ENCODE results near the gene GPR31.

GPR31 gene

GRCh38 chr6:167107787-167108186, 50.0 kb downstream of the GPR31 start:
- TF ChIP-seq EGR1 (IDR thresholded peaks at IDR 0.05) (no peak), TAF1 (IDR thresholded peaks at IDR 0.05; ENCODE audit: low read depth) (no peak), CREB1 (IDR thresholded peaks at IDR 0.05; ENCODE audit: low read depth) (no peak), TCF12 (IDR thresholded peaks at IDR 0.05; ENCODE audit: low read depth) (no peak), YY1 (IDR thresholded peaks at IDR 0.05; ENCODE audit: low read depth) (no peak), CEBPB (IDR thresholded peaks at IDR 0.05) (no peak), USF1 (IDR thresholded peaks at IDR 0.05) (no peak), ZBTB7A (IDR thresholded peaks at IDR 0.05; ENCODE audit: low read depth) (no peak), NFIC (IDR thresholded peaks at IDR 0.05) (no peak), EP300 (IDR thresholded peaks at IDR 0.05; ENCODE audit: borderline replicate concordance) (no peak), MAX (IDR thresholded peaks at IDR 0.05) (no peak), TEAD4 (IDR thresholded peaks at IDR 0.05) (no peak), FOXM1 (IDR thresholded peaks at IDR 0.05; ENCODE audit: borderline replicate concordance, low read depth) (no peak), RAD21 (IDR thresholded peaks at IDR 0.05; ENCODE audit: low read depth) (no peak), REST (IDR thresholded peaks at IDR 0.05; ENCODE audit: low read depth) (no peak)

- no peak for TF ChIP-seq USF1 (IDR thresholded peaks at IDR 0.05)
- no peak for TF ChIP-seq TCF12 (IDR thresholded peaks at IDR 0.05; ENCODE audit: low read depth)
- no peak for TF ChIP-seq ZBTB7A (IDR thresholded peaks at IDR 0.05; ENCODE audit: low read depth)
- no peak for TF ChIP-seq REST (IDR thresholded peaks at IDR 0.05; ENCODE audit: low read depth)
- no peak for TF ChIP-seq FOXM1 (IDR thresholded peaks at IDR 0.05; ENCODE audit: borderline replicate concordance, low read depth)
- no peak for TF ChIP-seq EGR1 (IDR thresholded peaks at IDR 0.05)
- no peak for TF ChIP-seq CREB1 (IDR thresholded peaks at IDR 0.05; ENCODE audit: low read depth)
- no peak for TF ChIP-seq NFIC (IDR thresholded peaks at IDR 0.05)
- no peak for TF ChIP-seq EP300 (IDR thresholded peaks at IDR 0.05; ENCODE audit: borderline replicate concordance)
- TF ChIP-seq YY1 (IDR thresholded peaks at IDR 0.05; ENCODE audit: low read depth) = no peak
- TF ChIP-seq TEAD4 (IDR thresholded peaks at IDR 0.05) = no peak
These were observed 51.4 kb downstream of the GPR31 start for GRCh38 chr6:167106406-167106805.
